ENCODE measurements around the gene CDS2. TPM values are rescaled to one million over a fixed set of nuclear protein-coding genes. Genes with fewer than 3 reads are reported as not detected.

The CDS2 gene
- total RNA-seq: 10 to 100 TPM; 46.5 to 47.4 TPM

DNA sequence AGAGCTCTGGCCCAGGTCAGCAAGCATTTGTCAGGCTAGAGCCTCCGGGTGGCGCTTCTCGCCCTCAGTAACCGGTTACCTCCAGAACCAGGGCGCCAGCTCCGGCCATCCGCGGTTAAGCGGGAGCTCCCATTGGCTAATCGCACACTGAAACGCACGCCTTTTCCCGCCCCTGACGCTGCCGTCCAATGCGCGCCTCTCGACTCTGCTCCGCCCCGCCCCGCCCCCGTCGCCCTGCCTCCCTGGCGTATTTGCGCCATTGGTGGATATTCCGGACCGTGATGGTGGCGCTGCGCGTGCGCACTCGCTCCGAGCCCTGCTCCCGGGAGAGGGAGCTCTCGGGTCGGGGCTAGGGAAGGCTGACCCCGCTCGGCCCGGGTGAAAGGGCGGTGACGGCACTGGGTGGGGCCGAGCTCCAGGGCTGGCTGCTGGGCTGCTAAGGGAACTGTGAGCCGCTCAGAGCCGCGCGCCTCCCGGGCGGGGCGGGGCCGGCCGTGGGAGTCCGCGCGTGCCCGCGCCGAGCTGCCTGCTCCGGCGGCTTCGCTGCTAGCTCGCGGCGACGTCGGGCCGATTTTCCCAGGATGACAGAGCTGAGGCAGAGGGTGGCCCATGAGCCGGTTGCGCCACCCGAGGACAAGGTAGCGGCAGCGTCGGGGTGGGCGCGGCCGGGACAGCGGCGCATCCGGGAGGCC is at the start of gene CDS2:
Gene CDS2, plus strand, starts transcription at position 497 of the 692 bp plus-strand sequence. Its CDS starts 85 bp downstream, at position 582.
- Mint-ChIP-seq H3K36me3 (peaks cover 6% of the 10 kb centered on the region), H3K27me3 (no peaks in the 10 kb centered on the region), H3K9me3 (no peaks in the 10 kb centered on the region), H3K4me3 (peak within 1 kb of the TSS; percentile 86), H3K27ac (peak within 1 kb of the TSS; percentile 90), H3K4me1 (ENCODE audit: low read depth) (peaks cover 32% of the 10 kb centered on the region)
- intact Hi-C loops (cut with micrococcal nuclease): loop anchor here (1.0 to 10.0 kb wide), 9 partner anchors 17 to 824 kb away; partner anchors contain the start of genes MCM8 and TRMT6
- peak; percentile 100 for DNase-seq
- POLR2A ChIA-PET: interaction anchor here (0.8 to 2.1 kb wide), 8 partner anchors 8 to 314 kb away, joined by 3 to 17 read pairs (median 6); no protein-coding TSS in a partner anchor
- CTCF ChIA-PET: interaction anchor here (0.5 to 6.0 kb wide), 30 partner anchors 8 to 424 kb away, joined by 3 to 208 read pairs (median 4); no protein-coding TSS in a partner anchor

GRCh38 chr20:5077761-5078387 is 48.9 kb upstream of the CDS2 start:
- intact Hi-C loops (cut with micrococcal nuclease): loop anchor here (1.0 to 5.0 kb wide), 7 partner anchors 22 to 265 kb away; partner anchors contain the start of gene SLC23A2
- ChIA-PET POLR2A (interaction anchor here (1.2 kb wide), 1 partner anchor 21 kb away, joined by 3 read pairs; no protein-coding TSS in a partner anchor), CTCF (interaction anchor here (0.6 to 1.4 kb wide), 4 partner anchors 20 to 119 kb away, joined by 3 to 8 read pairs (median 4); no protein-coding TSS in a partner anchor)
- Mint-ChIP-seq H3K27me3 (no peaks in the 10 kb centered on the region), H3K36me3 (no peaks in the 10 kb centered on the region), H3K4me1 (ENCODE audit: low read depth) (peaks cover 37% of the 10 kb centered on the region), H3K9me3 (no peaks in the 10 kb centered on the region), H3K4me3 (peak overlapping the region; percentile 60), H3K27ac (peak overlapping the region; percentile 90)
- peak; percentile 49 for DNase-seq

DNA sequence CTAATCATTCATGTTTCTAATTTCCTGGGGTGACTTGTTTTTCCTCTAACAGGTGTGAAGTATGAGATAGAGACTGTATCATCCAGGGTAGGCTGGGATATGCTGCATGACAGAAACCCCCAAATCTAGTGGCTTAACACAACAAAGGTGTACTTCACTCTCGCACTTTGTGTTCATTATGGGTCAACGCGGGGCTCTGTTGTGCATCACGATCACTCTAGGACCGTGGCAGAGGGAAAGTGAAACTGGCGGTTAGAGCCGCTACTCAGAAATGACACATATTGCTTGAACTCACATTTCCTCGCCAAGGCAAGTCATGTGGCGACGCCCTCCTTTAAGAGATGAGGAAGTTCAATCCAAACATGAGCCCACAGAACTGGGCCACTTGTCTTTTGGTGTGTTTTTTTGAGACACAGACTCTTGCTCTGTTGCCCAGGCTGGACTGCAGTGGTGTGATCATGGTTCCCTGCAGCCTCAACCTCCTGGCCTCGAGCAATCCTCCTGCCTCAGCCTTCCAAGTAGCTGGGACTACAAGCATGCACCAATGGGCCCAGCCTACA is 48.3 kb upstream of the CDS2 start:
- Mint-ChIP-seq H3K4me3 (peak overlapping the region; percentile 60), H3K9me3 (no peaks in the 10 kb centered on the region), H3K36me3 (no peaks in the 10 kb centered on the region), H3K27me3 (no peaks in the 10 kb centered on the region), H3K27ac (peak overlapping the region; percentile 90), H3K4me1 (ENCODE audit: low read depth) (peaks cover 37% of the 10 kb centered on the region)
- ChIA-PET POLR2A (interaction anchor here (1.2 kb wide), 1 partner anchor 21 kb away, joined by 3 read pairs; no protein-coding TSS in a partner anchor), CTCF (interaction anchor here (0.9 to 3.8 kb wide), 4 partner anchors 20 to 23 kb away, joined by 4 to 20 read pairs (median 6); no protein-coding TSS in a partner anchor)
- peak; percentile 92 for DNase-seq
- intact Hi-C loops (cut with micrococcal nuclease): loop anchor here (1.0 to 5.0 kb wide), 7 partner anchors 22 to 266 kb away; partner anchors contain the start of gene SLC23A2

DNA sequence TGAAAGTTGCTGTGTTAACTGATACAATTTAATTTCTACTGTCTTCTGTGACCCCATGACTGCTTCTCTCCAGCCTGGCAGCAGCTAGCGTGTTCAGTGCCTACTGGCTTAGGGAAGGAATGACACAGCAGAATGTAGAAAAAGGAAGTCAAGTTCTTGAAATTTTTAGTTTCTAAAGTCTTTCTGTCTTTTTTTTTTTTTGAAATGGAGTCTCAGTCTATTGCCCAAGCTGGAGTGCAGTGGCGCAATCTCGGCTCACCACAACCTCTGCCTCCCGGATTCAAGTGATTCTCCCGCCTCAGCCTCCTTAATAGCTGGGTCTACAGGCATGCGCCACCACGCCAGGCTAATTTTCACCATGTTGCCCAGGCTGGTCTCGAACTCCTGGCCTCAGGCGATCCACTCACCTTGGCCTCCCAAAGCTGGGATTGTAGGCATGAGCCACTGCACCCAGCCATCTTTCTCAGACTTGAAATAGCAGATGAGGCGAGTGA is 46.4 kb upstream of the CDS2 start:
- peak; percentile 64 for DNase-seq
- intact Hi-C loops (cut with micrococcal nuclease): no loop called here
- no peaks in the 10 kb centered on the region for H3K27me3 Mint-ChIP-seq
- POLR2A ChIA-PET: interaction anchor here (1.4 kb wide), 1 partner anchor 24 kb away, joined by 4 read pairs; no protein-coding TSS in a partner anchor
- no peaks in the 10 kb centered on the region for H3K9me3 Mint-ChIP-seq
- H3K36me3 Mint-ChIP-seq: peaks cover 1% of the 10 kb centered on the region
- CTCF ChIA-PET: interaction anchor here (0.8 to 4.6 kb wide), 5 partner anchors 15 to 122 kb away, joined by 3 to 28 read pairs (median 4); no protein-coding TSS in a partner anchor
- peak overlapping the region; percentile 71 for H3K27ac Mint-ChIP-seq
- H3K4me1 Mint-ChIP-seq (ENCODE audit: low read depth): peaks cover 37% of the 10 kb centered on the region
- H3K4me3 Mint-ChIP-seq: no peak overlapping the region

GRCh38 chr20:5085380-5085779 is 41.4 kb upstream of the CDS2 start:
- no peak overlapping the region for H3K4me3 Mint-ChIP-seq
- CTCF ChIA-PET: interaction anchor here (0.7 to 1.0 kb wide), 3 partner anchors 14 to 41 kb away, joined by 3 to 6 read pairs (median 4); partner anchors contain the start of gene CDS2

DNA sequence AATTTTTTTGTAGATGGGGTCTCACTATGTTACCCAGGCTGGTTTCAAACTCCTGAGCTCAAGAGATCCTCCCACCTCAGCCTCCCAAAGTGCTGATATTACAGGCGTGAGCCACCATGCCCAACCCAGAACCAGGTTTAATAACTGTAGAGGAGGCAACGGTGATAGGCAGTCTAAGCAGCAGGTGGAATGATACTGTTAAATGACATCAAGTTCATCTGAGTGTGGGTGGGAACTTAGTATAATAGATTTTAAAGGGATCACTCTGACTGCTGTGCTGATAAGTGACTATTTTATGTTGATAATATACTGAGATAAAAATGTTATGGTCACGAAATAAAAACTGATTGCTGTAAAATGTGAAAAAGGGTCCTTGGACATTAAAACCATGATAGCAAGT is 38.1 kb upstream of the CDS2 start:
- intact Hi-C loops (cut with micrococcal nuclease): no loop called here
- DNase-seq: no peak
- no peak overlapping the region for H3K4me3 Mint-ChIP-seq
- no peaks in the 10 kb centered on the region for H3K9me3 Mint-ChIP-seq
- ChIA-PET CTCF (interaction anchor here (1.3 kb wide), 1 partner anchor 12 kb away, joined by 3 read pairs; no protein-coding TSS in a partner anchor), POLR2A (interaction anchor here (0.8 to 1.0 kb wide), 2 partner anchors 9 to 33 kb away, joined by 3 to 6 read pairs; no protein-coding TSS in a partner anchor)
- H3K4me1 Mint-ChIP-seq (ENCODE audit: low read depth): peaks cover 11% of the 10 kb centered on the region
- no peak overlapping the region for H3K27ac Mint-ChIP-seq
- H3K27me3 Mint-ChIP-seq: no peaks in the 10 kb centered on the region
- peaks cover 9% of the 10 kb centered on the region for H3K36me3 Mint-ChIP-seq

More at GRCh38 chr20:5085380-5085779, 41.4 kb upstream of the CDS2 start:
- POLR2A ChIA-PET: no interaction called here
- H3K27me3 Mint-ChIP-seq: no peaks in the 10 kb centered on the region
- no peak for DNase-seq
- H3K27ac Mint-ChIP-seq: no peak overlapping the region
- H3K4me1 Mint-ChIP-seq (ENCODE audit: low read depth): peaks cover 17% of the 10 kb centered on the region
- peaks cover 3% of the 10 kb centered on the region for H3K36me3 Mint-ChIP-seq
- no peaks in the 10 kb centered on the region for H3K9me3 Mint-ChIP-seq
- intact Hi-C loops (cut with micrococcal nuclease): no loop called here

GRCh38 chr20:5090191-5090590 is 36.6 kb upstream of the CDS2 start:
- CTCF ChIA-PET: no interaction called here
- no peak for DNase-seq
- H3K4me1 Mint-ChIP-seq (ENCODE audit: low read depth): peaks cover 11% of the 10 kb centered on the region
- H3K36me3 Mint-ChIP-seq: peaks cover 9% of the 10 kb centered on the region
- H3K9me3 Mint-ChIP-seq: no peaks in the 10 kb centered on the region
- intact Hi-C loops (cut with micrococcal nuclease): no loop called here
- H3K27ac Mint-ChIP-seq: peak overlapping the region; percentile 10
- no peaks in the 10 kb centered on the region for H3K27me3 Mint-ChIP-seq
- POLR2A ChIA-PET: no interaction called here
- H3K4me3 Mint-ChIP-seq: no peak overlapping the region

DNA sequence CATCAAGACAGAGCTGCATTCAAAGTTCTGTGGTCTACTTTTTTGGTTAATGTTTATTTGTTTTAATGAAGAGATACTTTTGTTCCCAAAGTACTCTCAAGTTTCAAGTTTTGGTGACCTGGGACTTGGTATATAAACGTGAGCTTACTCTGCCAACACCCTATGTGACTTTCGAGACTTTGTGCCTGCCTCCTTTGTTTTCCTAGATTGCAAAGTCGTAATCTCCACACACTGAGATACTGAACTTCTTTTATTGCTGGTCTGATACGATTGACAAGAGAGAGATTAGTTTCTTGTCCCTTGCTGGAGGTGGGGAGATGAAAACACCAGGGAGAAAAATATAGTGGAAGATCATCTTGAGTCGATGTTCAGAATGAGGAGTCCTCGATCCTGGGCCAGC is 34.9 kb upstream of the CDS2 start:
- no peak overlapping the region for H3K27ac Mint-ChIP-seq
- H3K9me3 Mint-ChIP-seq: no peaks in the 10 kb centered on the region
- no peaks in the 10 kb centered on the region for H3K27me3 Mint-ChIP-seq
- peaks cover 7% of the 10 kb centered on the region for H3K36me3 Mint-ChIP-seq
- ChIA-PET CTCF (interaction anchor here (2.6 to 2.8 kb wide), 2 partner anchors 9 to 35 kb away, joined by 8 to 17 read pairs; no protein-coding TSS in a partner anchor), POLR2A (no interaction called here)
- no peak overlapping the region for H3K4me3 Mint-ChIP-seq
- H3K4me1 Mint-ChIP-seq (ENCODE audit: low read depth): peaks cover 11% of the 10 kb centered on the region
- DNase-seq: no peak
- intact Hi-C loops (cut with micrococcal nuclease): no loop called here

DNA sequence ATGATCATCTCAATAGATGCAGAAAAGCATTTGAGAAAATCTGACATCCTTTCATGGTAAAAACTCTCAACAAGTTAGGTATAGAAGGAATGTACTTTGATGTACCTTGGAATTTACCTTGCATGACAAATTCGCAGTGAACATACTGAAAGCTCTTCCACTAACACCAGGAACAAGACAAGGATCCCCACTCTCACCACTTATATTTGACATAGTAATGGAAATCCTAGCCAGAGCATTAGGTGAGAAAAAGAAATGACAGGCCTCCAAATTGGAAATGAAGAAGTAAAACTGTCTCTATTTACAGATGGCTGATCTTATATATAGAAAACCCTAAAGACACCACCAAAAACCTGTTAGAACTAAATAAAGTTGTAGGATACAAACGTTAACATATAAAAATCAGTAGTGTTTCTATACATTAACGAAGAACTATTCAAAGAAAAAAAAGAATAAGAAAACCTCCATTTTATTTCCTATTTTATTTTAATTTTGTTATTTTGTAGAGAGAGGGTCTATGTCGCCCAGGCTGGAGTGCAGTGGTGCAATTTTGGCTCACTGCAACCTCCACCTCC is 34.0 kb upstream of the CDS2 start:
- ChIA-PET CTCF (interaction anchor here (2.6 to 2.8 kb wide), 2 partner anchors 8 to 36 kb away, joined by 8 to 17 read pairs; no protein-coding TSS in a partner anchor), POLR2A (no interaction called here)
- peaks cover 9% of the 10 kb centered on the region for H3K36me3 Mint-ChIP-seq
- intact Hi-C loops (cut with micrococcal nuclease): no loop called here
- DNase-seq: no peak
- no peak overlapping the region for H3K27ac Mint-ChIP-seq
- no peak overlapping the region for H3K4me3 Mint-ChIP-seq
- H3K4me1 Mint-ChIP-seq (ENCODE audit: low read depth): peaks cover 11% of the 10 kb centered on the region
- H3K27me3 Mint-ChIP-seq: no peaks in the 10 kb centered on the region
- no peaks in the 10 kb centered on the region for H3K9me3 Mint-ChIP-seq

GRCh38 chr20:5095454-5095853 is 31.4 kb upstream of the CDS2 start:
- Mint-ChIP-seq H3K9me3 (no peaks in the 10 kb centered on the region), H3K36me3 (peaks cover 24% of the 10 kb centered on the region), H3K27ac (no peak overlapping the region), H3K4me3 (no peak overlapping the region), H3K27me3 (no peaks in the 10 kb centered on the region), H3K4me1 (ENCODE audit: low read depth) (peaks cover 2% of the 10 kb centered on the region)
- CTCF ChIA-PET: interaction anchor here (0.6 to 7.0 kb wide), 4 partner anchors 15 to 140 kb away, joined by 3 to 132 read pairs (median 6); no protein-coding TSS in a partner anchor
- intact Hi-C loops (cut with micrococcal nuclease): no loop called here
- POLR2A ChIA-PET: no interaction called here
- no peak for DNase-seq

DNA sequence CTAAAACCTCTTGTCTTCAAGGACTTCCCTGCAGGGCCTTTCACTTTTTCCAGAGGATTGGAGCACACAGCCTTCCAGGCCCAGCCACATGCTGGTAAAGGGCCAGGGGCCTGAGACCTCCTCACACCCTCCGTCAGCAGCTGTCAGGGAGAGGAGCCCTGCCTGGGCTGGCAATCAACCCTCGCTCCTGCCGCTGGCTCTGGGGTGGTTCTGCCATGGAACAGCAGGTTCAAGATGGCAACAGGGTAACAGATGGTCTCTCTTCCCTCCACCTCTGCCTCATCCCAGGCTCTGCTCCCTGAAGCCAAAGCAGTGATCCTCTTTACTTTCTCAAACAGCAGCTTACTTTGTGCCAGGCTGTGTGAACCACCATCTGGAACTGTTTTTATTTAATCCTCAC is 30.9 kb upstream of the CDS2 start:
- POLR2A ChIA-PET: no interaction called here
- H3K4me3 Mint-ChIP-seq: no peak overlapping the region
- peaks cover 27% of the 10 kb centered on the region for H3K36me3 Mint-ChIP-seq
- CTCF ChIA-PET: interaction anchor here (0.6 to 7.0 kb wide), 5 partner anchors 16 to 141 kb away, joined by 3 to 132 read pairs (median 5); no protein-coding TSS in a partner anchor
- H3K9me3 Mint-ChIP-seq: no peaks in the 10 kb centered on the region
- peaks cover 4% of the 10 kb centered on the region for H3K4me1 Mint-ChIP-seq (ENCODE audit: low read depth)
- intact Hi-C loops (cut with micrococcal nuclease): no loop called here
- DNase-seq: no peak
- H3K27ac Mint-ChIP-seq: no peak overlapping the region
- H3K27me3 Mint-ChIP-seq: no peaks in the 10 kb centered on the region

Measured in activated CD4-positive, alpha-beta memory T cell treated with anti-CD3 and anti-CD28 coated beads for 36 hours (primary cell).